GM19455 (cell line): ENCODE measurements around the gene PRMT7.

Experiments
- ATAC-seq: cut with Tn5 transposase; IDR thresholded peaks from one replicate; pipeline ENCODE4 v1.9.1; 2021; ENCODE audit not compliant: unreplicated experiment

The PRMT7 gene

GRCh38 chr16:68310774-68311511, at the start of gene PRMT7, which contains the start of gene SLC7A6OS:
Gene PRMT7 (plus strand): TSS chr16:68311019. CDS start chr16:68315980, 4,961 bp downstream.
Gene SLC7A6OS (minus strand): TSS chr16:68310946. CDS start chr16:68310926, 20 bp downstream.
- peak; percentile 96 for ATAC-seq

- ATAC-seq: no peak
Measured at GRCh38 chr16:68263559-68264127, 47.2 kb upstream of the PRMT7 start.

- ATAC-seq: peak; percentile 58
Measured at GRCh38 chr16:68264128-68265077, 46.4 kb upstream of the PRMT7 start, which contains the start of gene SLC7A6. Gene SLC7A6 (plus strand): TSS chr16:68264526. CDS start chr16:68274727, 10,201 bp downstream.

GRCh38 chr16:68265078-68265920, 45.5 kb upstream of the PRMT7 start:
- ATAC-seq: peak; percentile 4

- no peak for ATAC-seq
Measured at GRCh38 chr16:68267612-68268405, 43.0 kb upstream of the PRMT7 start.

- no peak for ATAC-seq
Measured at GRCh38 chr16:68269793-68270192, 41.0 kb upstream of the PRMT7 start.

- no peak for ATAC-seq
Measured at GRCh38 chr16:68270353-68270752, 40.5 kb upstream of the PRMT7 start.

- ATAC-seq: no peak
Measured at GRCh38 chr16:68272507-68273209, 38.2 kb upstream of the PRMT7 start.

GRCh38 chr16:68273459-68273858, 37.4 kb upstream of the PRMT7 start:
- no peak for ATAC-seq

- ATAC-seq: no peak
Measured at GRCh38 chr16:68273896-68274295, 36.9 kb upstream of the PRMT7 start.

- no peak for ATAC-seq
Measured at GRCh38 chr16:68274441-68274840, 36.4 kb upstream of the PRMT7 start.

GRCh38 chr16:68275611-68276191, 35.1 kb upstream of the PRMT7 start:
- ATAC-seq: no peak

GRCh38 chr16:68276223-68276622, 34.6 kb upstream of the PRMT7 start:
- ATAC-seq: no peak

GRCh38 chr16:68279726-68280558, 30.9 kb upstream of the PRMT7 start:
- ATAC-seq: no peak

- ATAC-seq: no peak
Measured at GRCh38 chr16:68281368-68282063, 29.3 kb upstream of the PRMT7 start.

GRCh38 chr16:68282064-68282452, 28.8 kb upstream of the PRMT7 start:
- no peak for ATAC-seq

- ATAC-seq: no peak
Measured at GRCh38 chr16:68283346-68283745, 27.5 kb upstream of the PRMT7 start.
